CD4-positive, alpha-beta T cell treated with Interleukin-15 for 1 hour (primary cell): ENCODE results near the gene CGB3.
"Not testable (repeated sequence)": the region's sequence is repeated elsewhere in the genome, so short reads cannot be mapped to it uniquely, and the experiment has no call there.

Experiments
- DNase-seq: peaks from one replicate; pipeline ENCODE4 v3.0.0-alpha.2; 2020

The CGB3 gene

GRCh38 chr19:49042177-49042576 is 18.0 kb upstream of the CGB3 start:
- no peak for DNase-seq

GRCh38 chr19:49039736-49040135 is 15.6 kb upstream of the CGB3 start:
- not testable (repeated sequence) for DNase-seq

GRCh38 chr19:49038557-49039276 is 14.6 kb upstream of the CGB3 start:
- DNase-seq, result not testable (repeated sequence)

GRCh38 chr19:49038111-49038510 is 14.0 kb upstream of the CGB3 start:
- not testable (repeated sequence) for DNase-seq

DNA sequence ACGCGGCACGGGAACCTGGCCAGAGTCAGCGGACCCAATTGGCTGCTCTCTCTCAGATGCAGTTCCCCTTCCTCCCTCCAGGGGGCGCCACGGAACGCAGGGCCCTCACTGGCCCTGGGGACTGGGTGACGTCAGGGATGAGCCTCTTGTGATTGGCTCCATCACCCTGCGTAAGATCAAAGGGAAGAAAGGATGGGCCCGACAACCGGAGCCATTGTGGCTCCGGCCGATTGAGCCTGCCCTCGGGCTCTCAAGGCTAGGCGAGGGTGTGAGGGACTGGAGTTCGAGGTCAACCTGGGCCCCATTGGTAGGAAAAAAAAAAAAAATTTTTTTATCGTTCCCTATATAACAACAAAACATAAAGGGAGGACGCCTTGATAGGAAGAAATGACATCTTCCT is 12.7 kb upstream of the CGB3 start, which contains the start of gene CGB1:
Gene CGB1, minus strand, starts transcription at position 81 of the 400 bp plus-strand sequence. CDS start 184 bp downstream, outside the sequence.
- not testable (repeated sequence) for DNase-seq

- DNase-seq, result peak; percentile 64
Observed at GRCh38 chr19:49031642-49032301, 7.6 kb upstream of the CGB3 start, which contains the start of gene CGB2. Gene CGB2, plus strand, starts transcription at chr19:49031890. Its CDS starts 206 bp downstream, at chr19:49032096.

DNA sequence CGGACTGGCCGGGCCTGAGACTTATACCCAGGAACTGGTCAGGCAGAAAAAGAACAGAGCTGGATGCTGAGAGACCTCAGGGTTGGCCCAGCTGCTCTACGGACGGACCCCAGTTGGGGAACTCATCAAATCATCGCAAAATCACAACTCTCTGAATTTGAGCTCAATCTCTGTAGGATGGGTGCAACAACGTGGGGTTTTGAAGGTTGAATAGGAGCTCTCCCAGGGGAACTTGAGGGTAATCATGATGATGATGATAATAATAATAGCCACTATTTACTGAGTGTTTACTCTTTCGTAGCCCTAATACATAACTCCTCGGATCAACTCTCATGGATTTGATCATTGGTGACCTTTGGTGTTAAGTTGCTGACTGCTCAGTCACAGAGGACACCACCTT is 6.2 kb upstream of the CGB3 start:
- DNase-seq, result not testable (repeated sequence)

GRCh38 chr19:49029749-49030148 is 5.6 kb upstream of the CGB3 start:
- DNase-seq, result not testable (repeated sequence)

DNA sequence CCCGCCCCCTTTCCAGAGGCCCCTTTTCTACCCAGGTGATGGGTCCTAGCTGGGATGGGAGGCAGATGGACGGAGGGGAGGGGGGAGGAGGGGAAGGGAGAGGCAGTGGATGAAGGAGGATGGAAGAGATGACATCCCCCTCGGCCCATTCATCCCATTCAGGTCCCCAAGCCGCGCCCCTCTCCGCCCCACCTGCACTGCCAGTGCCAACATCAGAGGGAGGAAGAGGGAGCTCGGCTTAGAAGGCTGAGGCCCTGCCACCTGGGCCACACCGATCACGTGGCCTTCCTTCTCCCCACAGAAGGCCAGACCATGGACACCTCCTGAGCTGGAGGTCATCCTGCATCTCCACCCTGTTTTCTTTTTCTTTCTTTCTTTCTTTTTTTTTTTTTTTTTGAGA is 4.6 kb upstream of the CGB3 start:
- not testable (repeated sequence) for DNase-seq

DNA sequence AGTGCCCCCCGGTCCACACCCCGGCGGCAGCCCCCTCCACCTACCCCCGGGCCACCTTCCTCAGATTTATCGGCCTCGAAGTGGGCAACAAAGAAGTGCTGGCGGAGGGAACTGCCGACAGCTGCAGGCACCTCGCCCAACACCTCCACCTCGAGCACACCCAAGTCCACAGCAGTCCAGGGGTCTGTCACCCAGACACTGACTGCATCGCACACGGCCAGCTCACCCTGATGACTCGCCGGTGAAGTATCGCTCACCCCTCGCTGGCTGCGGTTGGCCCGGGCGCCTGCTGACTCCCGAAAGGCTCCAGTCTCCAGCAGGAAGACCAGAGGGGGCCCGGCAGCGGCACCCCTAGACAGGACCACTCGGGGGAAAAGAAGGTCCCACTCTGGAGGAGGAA is 1.5 kb upstream of the CGB3 start:
- DNase-seq, result not testable (repeated sequence)

GRCh38 chr19:49025088-49025487 is 955 bp upstream of the CGB3 start:
- not testable (repeated sequence) for DNase-seq

DNA sequence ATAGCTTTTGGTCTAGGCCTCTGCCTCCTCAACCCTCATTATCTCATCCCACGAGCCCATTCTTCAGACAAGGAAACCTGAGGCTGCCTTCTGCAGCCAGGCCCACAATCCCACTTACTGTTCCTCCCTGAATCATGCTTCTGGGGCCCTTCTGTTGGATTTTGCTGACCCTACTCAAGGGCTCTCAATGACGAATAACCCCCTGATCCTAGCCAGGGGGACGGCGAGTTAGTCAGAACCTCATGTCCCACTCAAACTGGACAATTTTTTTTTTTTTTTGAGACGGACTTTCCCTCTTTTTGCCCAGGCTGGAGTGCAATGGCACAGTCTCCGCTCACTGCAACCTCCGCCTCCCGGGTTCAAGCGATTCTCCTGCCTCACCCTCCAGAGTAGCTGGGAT is 2.0 kb downstream of the CGB3 start:
- DNase-seq, result no peak

DNA sequence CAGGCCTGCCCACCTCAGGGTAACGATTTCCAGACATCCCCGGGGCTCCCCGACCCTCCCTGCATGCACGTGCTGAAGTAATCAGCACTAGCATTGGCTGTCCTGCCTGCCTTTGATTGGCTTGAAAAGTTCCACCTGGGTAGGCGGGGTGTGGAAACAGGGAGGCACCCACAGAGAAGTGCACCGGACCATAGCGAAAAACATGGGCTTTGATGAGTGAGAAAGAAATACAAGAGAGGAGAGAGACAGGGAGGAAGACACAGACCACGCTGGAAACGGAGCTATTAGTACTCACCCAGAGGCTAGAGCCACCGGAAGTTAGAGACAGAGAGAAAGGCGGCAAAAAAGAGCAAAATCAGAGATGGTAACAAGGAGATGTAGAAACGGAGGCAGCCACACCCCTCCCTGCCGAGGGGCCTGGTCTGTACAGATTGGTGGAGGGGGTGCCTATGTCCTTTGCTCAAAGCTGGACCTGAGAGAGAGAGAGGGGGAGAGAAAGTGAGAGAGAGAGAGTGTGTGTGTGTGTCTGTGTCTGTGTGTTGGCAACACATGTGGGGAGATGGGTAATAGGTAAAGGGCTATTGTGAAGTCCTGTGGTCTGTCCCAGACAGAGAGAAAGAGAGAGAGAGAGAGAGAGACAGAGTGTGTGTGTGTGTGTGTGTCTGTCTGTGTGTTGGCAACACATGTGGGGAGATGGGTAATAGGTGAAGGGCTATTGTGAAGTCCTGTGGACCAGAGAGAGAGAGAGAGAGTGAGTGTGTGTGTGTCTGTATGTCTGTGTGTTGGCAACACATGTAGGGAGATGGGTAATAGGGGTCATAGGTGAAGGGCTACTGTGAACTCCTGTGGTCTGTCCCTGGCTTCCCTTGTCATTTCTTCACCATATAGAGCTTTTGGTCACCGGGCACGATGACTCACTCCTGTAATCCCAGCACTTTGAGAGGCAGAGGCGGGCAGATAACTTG is 2.9 kb downstream of the CGB3 start:
- DNase-seq, result no peak

GRCh38 chr19:49020342-49020741 is 3.8 kb downstream of the CGB3 start:
- no peak for DNase-seq

DNA sequence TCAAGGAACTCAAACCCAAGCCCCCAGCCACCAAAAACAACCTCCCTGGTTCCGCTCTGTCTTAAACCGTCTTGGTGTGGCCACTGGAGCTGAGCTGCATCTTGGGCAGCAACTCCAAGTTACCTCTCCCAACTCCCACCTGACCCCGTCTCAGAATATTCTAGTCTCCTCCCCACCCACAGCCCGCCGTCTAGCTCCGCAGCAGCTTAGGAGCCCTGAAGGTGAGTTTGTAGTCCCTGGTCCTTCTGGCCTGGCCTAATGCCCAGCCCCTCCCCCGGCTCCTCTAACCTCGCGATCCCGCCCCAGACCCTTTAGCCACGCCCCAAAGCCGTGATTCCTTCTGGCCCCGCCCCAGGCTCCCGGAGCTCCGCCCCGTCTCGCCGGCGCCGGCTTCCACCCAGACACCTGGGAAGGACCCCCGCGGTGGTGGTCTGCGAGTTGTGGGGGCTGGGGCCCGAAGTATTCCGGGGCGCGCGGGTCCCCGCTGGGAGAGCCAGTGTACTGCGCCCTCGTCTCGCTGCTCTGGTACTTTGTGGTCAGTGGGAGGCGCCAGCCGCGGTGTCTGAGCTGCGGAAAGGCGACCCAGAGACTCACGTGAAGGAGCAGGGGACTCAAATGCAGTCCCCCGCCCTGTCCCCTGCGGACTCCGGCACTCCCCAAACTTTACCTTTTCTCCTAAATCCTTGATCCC is 4.7 kb downstream of the CGB3 start:
- peak; percentile 68 for DNase-seq

DNA sequence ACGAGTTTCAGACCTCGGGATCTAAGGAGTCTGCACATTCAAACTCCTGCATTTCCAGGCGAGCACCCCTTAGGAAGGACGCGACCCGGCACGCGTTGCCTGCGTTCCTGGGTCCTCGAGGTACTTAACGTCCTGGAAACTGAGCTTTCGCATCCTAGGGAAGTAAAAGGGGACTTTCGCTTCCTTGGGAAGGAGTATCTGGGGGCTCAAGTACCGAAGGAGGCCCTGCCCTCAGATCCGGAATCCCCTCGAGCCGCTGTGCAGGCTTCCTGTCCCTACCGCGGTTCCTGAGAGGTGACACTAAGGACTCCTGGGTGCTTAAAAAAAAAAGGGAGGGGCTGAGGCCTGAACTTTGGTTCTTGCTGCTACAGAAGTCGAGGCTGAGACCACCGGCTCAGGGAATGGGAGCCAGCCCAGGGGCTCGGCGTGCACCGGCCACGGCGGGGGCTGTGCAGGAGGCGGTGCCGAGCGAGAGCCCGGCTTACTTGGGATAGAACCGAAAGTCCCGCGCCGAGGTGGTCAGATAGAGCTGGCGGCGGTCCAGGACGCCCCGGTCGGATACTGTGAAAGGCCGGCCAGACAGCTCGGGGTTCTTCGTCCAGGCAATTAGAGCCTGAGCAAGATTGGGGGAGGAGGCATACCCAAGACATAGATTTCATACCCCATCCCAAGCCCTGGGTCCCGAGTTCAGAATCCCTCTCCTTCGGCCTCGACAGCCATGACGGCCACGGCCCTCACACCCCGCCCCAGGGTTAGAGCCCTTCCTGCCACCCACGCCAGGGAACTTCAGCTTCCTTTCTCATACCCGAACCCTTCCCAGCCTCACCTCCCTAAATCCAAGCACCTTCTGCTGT is 5.5 kb downstream of the CGB3 start:
- not testable (repeated sequence) for DNase-seq

GRCh38 chr19:49017666-49018351 is 6.3 kb downstream of the CGB3 start:
- peak; percentile 74 for DNase-seq

GRCh38 chr19:49017041-49017665 is 7.0 kb downstream of the CGB3 start, which contains the start of gene LHB:
Gene LHB, minus strand, starts transcription at chr19:49017091. Its CDS starts 10 bp downstream, at chr19:49017081.
- no peak for DNase-seq

- DNase-seq, result no peak
Observed at GRCh38 chr19:49016067-49016839, 7.9 kb downstream of the CGB3 start.
